HepG2 (cell line): ENCODE measurements around the gene AMBRA1. TPM values are rescaled to one million over a fixed set of nuclear protein-coding genes. Genes with fewer than 3 reads are reported as not detected.

ENCODE experiments used
- BRD4 ChIP-seq: sonication (generic); formaldehyde crosslinking; IDR thresholded peaks from 2 replicates; pipeline ENCODE4 v1.4.0; 2020; ENCODE audit warnings: missing genetic modification reagents
- JUND ChIP-seq: sonication (generic); formaldehyde crosslinking; IDR thresholded peaks from 2 replicates; pipeline ENCODE4 v1.8.0; 2022; ENCODE audit warnings: mild to moderate bottlenecking, missing genetic modification reagents
- RAD51 ChIP-seq: fragments of 450-650 bp; IDR thresholded peaks from 2 replicates; pipeline ENCODE4 v1.6.1; 2016; ENCODE audit warnings: borderline replicate concordance
- SALL2 ChIP-seq: sonication (generic); formaldehyde crosslinking; IDR thresholded peaks from 2 replicates; pipeline ENCODE4 v1.8.1; 2023; ENCODE audit warnings: mild to moderate bottlenecking, missing genetic modification reagents, inconsistent platforms
- SRY ChIP-seq: sonication (generic); formaldehyde crosslinking; IDR thresholded peaks from 2 replicates; pipeline ENCODE4 v1.8.0; 2022; ENCODE audit warnings: mild to moderate bottlenecking, missing genetic modification reagents
- TFDP2 ChIP-seq: sonication (generic); formaldehyde crosslinking; IDR thresholded peaks from 2 replicates; pipeline ENCODE4 v1.4.0; 2020; ENCODE audit warnings: missing genetic modification reagents
- ZBTB2 ChIP-seq: sonication (generic); formaldehyde crosslinking; IDR thresholded peaks from 2 replicates; pipeline ENCODE4 v1.8.0; 2022; ENCODE audit warnings: low read depth, missing genetic modification reagents
- ZNF407 ChIP-seq: sonication (generic); formaldehyde crosslinking; IDR thresholded peaks from one replicate; pipeline ENCODE4 v1.5.1; 2020; ENCODE audit warnings: mild to moderate bottlenecking, missing genetic modification reagents; ENCODE audit errors: not compliant biosample characterization
- polyA plus RNA-seq, 8 experiments: library from polyadenylated mRNA; depleted of rRNA in 3 of 8; stranded (reverse) in 7 of 8; unstranded in 1 of 8; fragments of >200 nt; fragmentation: Illumina TruSeq in 4 of 8; extraction: Trizol in 4 of 8; gene quantifications; 2 replicates each; pipeline versions ENCODE4 v1.2.1 to v1.2.3, GENCODE V29; 2011 to 2016; ENCODE audit warnings: low read depth in 4 of 8, missing spikeins in 1 of 8, mixed read lengths in 1 of 8; ENCODE audit not compliant: insufficient read depth in 1 of 8
- total RNA-seq, 5 experiments: library from RNA; depleted of rRNA; stranded (reverse); fragments of >200 nt; fragmentation: Illumina TruSeq; extraction: Trizol; gene quantifications; 2 replicates each; pipeline ENCODE4 v1.2.3, GENCODE V29; 2016; ENCODE audit warnings: low read depth in 1 of 5

Gene AMBRA1
- total and polyA plus RNA-seq, 2 of the 13 experiments (the other 11 are each of a cell fraction or from before 2014, with no cell fraction given), result 15.7 to 26.0 TPM

GRCh38 chr11:46564459-46564858 lies 29.4 kb downstream of the AMBRA1 start (continued):
- no peak for TF ChIP-seq ZNF407 (CRISPR knock-in tag)
- TF ChIP-seq RAD51, result no peak
- no peak for TF ChIP-seq TFDP2
- no peak for TF ChIP-seq ZBTB2
- no peak for TF ChIP-seq SRY (CRISPR knock-in tag)
- no peak for TF ChIP-seq SALL2 (CRISPR knock-in tag)
- TF ChIP-seq JUND (CRISPR knock-in tag), result no peak
- TF ChIP-seq BRD4 (CRISPR knock-in tag), result no peak
